Measurements from ENCODE around the gene NDST1. TPM values are rescaled to one million over a fixed set of nuclear protein-coding genes. Genes with fewer than 3 reads are reported as not detected.
A peak's percentile ranks its signal among the peaks of the same experiment; 100 is the strongest.

Gene NDST1
- total RNA-seq, 4 donors from 2014 or later: 10.9 to 86.0 (median 42.5) TPM

GRCh38 chr5:150573867-150574817, 66.2 kb downstream of the NDST1 start:
- Histone ChIP-seq H3K9me3 (no peaks in the 10 kb centered on the region), H3K4me3 (no peak overlapping the region), H3K27ac (no peak overlapping the region), H3K36me3 (no peaks in the 10 kb centered on the region), H3K4me1 (no peaks in the 10 kb centered on the region), H3K27me3 (no peaks in the 10 kb centered on the region)
- DNase-seq: peak in 1 of 2 donors; percentile 11
- intact Hi-C loops (cut with DNase I; ENCODE audit: low total_unique reads): no loop called here
- TF ChIP-seq POLR2A (IDR thresholded peaks at IDR 0.05) (no peak), CTCF (IDR thresholded peaks at IDR 0.05) (no peak)

- intact Hi-C loops (cut with DNase I; ENCODE audit: low total_unique reads): loop anchor here (5.0 kb wide), 1 partner anchor 87 kb away; the partner anchor contains the start of gene MYOZ3
- DNase-seq: peak in 1 of 2 donors; percentile 12
- no peak overlapping the region for H3K4me3 ChIP-seq
- no peaks in the 10 kb centered on the region for H3K36me3 ChIP-seq
- H3K4me1 ChIP-seq: no peaks in the 10 kb centered on the region
- no peaks in the 10 kb centered on the region for H3K9me3 ChIP-seq
- no peak overlapping the region for H3K27ac ChIP-seq
- TF ChIP-seq CTCF (IDR thresholded peaks at IDR 0.05) (no peak), POLR2A (IDR thresholded peaks at IDR 0.05) (no peak)
- H3K27me3 ChIP-seq: no peaks in the 10 kb centered on the region
These were observed 67.1 kb downstream of the NDST1 start for GRCh38 chr5:150574818-150575547.

- DNase-seq: peak in 1 of 2 donors; percentile 11
- intact Hi-C loops (cut with DNase I; ENCODE audit: low total_unique reads): loop anchor here (5.0 kb wide), 1 partner anchor 86 kb away; the partner anchor contains the start of gene MYOZ3
- no peak overlapping the region for H3K27ac ChIP-seq
- no peaks in the 10 kb centered on the region for H3K9me3 ChIP-seq
- no peaks in the 10 kb centered on the region for H3K4me1 ChIP-seq
- H3K4me3 ChIP-seq: no peak overlapping the region
- TF ChIP-seq CTCF (IDR thresholded peaks at IDR 0.05): no peak
- no peak for TF ChIP-seq POLR2A (IDR thresholded peaks at IDR 0.05)
- no peaks in the 10 kb centered on the region for H3K36me3 ChIP-seq
- H3K27me3 ChIP-seq: no peaks in the 10 kb centered on the region
These were observed 68.0 kb downstream of the NDST1 start for GRCh38 chr5:150575745-150576448.

- intact Hi-C loops (cut with DNase I; ENCODE audit: low total_unique reads): loop anchor here (5.0 kb wide), 1 partner anchor 86 kb away; the partner anchor contains the start of gene MYOZ3
- DNase-seq: peak in 1 of 2 donors; percentile 10
- TF ChIP-seq CTCF (IDR thresholded peaks at IDR 0.05): no peak
- no peak for TF ChIP-seq POLR2A (IDR thresholded peaks at IDR 0.05)
These were observed 68.6 kb downstream of the NDST1 start for GRCh38 chr5:150576449-150576949.

More at GRCh38 chr5:150576449-150576949, 68.6 kb downstream of the NDST1 start:
- no peaks in the 10 kb centered on the region for H3K36me3 ChIP-seq
- H3K27ac ChIP-seq: no peak overlapping the region
- no peaks in the 10 kb centered on the region for H3K4me1 ChIP-seq
- H3K27me3 ChIP-seq: no peaks in the 10 kb centered on the region
- H3K4me3 ChIP-seq: no peak overlapping the region
- no peaks in the 10 kb centered on the region for H3K9me3 ChIP-seq
